ENCODE measurements around the gene SPTLC2.
"Not testable (repeated sequence)": the region's sequence is repeated elsewhere in the genome, so short reads cannot be mapped to it uniquely, and the experiment has no call there.

The SPTLC2 gene

DNA sequence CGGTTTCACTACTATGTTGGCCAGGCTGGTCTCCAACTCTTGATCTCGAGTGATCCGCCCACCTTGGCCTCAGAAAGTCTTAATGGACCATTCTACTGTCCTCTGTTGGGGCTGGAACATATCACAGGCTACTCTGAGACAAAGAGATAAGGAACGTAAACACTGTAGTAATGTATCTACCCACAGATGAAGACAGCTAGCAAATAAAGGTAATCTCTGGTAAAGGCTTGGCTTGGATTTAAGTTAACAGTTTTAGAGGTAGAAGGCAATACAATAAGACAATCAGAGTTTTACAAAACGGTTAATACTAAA lies 73.2 kb downstream of the SPTLC2 start:
- TF ChIP-seq, protein P1, sequence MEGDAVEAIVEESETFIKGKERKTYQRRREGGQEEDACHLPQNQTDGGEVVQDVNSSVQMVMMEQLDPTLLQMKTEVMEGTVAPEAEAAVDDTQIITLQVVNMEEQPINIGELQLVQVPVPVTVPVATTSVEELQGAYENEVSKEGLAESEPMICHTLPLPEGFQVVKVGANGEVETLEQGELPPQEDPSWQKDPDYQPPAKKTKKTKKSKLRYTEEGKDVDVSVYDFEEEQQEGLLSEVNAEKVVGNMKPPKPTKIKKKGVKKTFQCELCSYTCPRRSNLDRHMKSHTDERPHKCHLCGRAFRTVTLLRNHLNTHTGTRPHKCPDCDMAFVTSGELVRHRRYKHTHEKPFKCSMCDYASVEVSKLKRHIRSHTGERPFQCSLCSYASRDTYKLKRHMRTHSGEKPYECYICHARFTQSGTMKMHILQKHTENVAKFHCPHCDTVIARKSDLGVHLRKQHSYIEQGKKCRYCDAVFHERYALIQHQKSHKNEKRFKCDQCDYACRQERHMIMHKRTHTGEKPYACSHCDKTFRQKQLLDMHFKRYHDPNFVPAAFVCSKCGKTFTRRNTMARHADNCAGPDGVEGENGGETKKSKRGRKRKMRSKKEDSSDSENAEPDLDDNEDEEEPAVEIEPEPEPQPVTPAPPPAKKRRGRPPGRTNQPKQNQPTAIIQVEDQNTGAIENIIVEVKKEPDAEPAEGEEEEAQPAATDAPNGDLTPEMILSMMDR (IDR thresholded peaks at IDR 0.05; ENCODE audit: insufficient read depth, low read length, missing control alignments): no peak
- no peak for DNase-seq (ENCODE audit: low read depth, low spot score)
- POLR2A ChIA-PET: no interaction called here
- no peak overlapping the region for H3K4me3 ChIP-seq (ENCODE audit: low read depth, low read length)
- CTCF ChIA-PET: interaction anchor here (0.7 to 3.3 kb wide), 3 partner anchors 8 to 83 kb away, joined by 3 to 25 read pairs (median 3); no protein-coding TSS in a partner anchor

DNA sequence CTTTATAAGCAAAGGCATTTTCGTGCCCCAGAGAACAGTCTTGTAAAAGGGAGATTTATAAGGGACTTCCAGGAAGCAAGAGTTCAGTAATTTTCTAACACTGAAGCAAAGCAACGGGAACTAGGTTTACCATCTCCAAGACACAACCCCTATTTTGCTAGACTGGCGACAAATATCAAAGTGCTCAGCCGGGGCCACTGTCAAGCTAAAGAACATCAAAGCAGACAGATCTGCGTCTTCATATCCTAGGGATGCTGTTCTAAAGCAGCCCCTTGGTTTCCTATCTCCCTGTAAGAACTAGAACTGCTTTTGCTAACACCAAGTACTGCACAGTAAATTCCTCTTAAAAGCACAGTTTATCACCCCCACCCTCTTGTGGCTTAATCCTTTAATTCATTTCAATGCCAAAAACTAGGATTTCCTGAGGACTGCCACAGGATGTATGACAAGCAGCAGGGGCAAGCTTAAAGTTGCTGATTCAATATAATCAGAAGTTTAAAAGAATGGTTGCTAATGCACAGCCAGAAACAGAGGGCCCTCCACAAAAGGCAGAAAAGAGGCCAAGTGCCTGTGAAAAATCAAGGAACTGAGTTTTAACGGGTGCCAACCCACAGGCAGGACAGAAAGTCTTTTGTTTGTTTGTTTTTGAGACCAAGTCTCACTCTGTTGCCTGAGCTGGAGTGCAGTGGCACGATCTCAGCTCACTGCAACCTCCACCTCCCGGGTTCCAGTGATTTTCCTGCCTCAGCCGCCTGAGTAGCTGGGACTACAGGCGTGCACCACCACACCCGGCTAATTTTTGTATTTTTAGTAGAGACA lies 73.8 kb downstream of the SPTLC2 start:
- CTCF ChIA-PET: interaction anchor here (3.3 kb wide), 1 partner anchor 9 kb away, joined by 25 read pairs; no protein-coding TSS in a partner anchor
- TF ChIP-seq, protein P1 (IDR thresholded peaks at IDR 0.05; ENCODE audit: insufficient read depth, low read length, missing control alignments): no peak
- no peak for DNase-seq (ENCODE audit: low read depth, low spot score)
- no peak overlapping the region for H3K4me3 ChIP-seq (ENCODE audit: low read depth, low read length)
- POLR2A ChIA-PET: no interaction called here

DNA sequence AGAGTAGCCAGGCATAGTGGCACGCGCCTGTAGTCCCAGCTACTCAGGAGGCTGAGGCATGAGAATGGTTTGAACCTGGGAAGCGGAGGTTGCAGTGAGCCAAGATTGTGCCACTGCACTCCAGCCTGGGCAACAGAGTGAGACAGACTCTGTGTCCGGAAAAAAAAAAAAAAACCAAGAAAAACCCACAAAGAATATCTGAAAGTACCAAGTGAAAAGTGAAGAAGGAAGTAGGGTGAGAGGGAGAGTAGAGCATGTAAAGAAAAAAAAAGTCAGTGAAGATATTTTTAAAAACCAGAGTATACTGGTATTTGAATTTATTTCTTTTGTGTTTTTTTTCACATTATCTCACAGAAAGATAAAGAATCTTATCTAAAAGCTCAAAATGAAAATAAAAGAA lies 74.5 kb downstream of the SPTLC2 start:
- POLR2A ChIA-PET: no interaction called here
- CTCF ChIA-PET: interaction anchor here (0.6 to 3.3 kb wide), 3 partner anchors 10 to 83 kb away, joined by 3 to 25 read pairs (median 7); no protein-coding TSS in a partner anchor
- H3K4me3 ChIP-seq (ENCODE audit: low read depth, low read length): no peak overlapping the region
- TF ChIP-seq, protein P1 (IDR thresholded peaks at IDR 0.05; ENCODE audit: insufficient read depth, low read length, missing control alignments): no peak
- no peak for DNase-seq (ENCODE audit: low read depth, low spot score)

DNA sequence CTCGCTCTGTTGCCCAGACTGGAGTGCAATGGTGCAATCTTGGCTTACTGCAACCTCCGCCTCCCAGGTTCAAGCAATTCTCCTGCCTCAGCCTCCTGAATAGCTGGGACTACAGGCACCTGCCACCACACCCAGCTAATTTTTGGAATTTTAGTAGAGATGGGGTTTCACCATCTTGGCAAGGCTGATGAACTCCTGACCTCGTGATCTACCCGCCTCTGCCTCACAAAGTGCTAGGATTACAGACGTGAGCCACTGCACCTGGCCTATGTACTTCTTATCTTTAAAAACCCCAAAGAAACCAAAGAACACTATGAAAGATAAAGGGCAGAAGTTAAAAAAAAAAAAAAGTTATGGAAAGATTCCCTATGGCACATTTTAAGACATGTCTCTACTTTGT lies 79.5 kb downstream of the SPTLC2 start:
- H3K4me3 ChIP-seq (ENCODE audit: low read depth, low read length); DNase-seq (ENCODE audit: low read depth, low spot score); CTCF ChIA-PET: not testable (repeated sequence)
- POLR2A ChIA-PET: interaction anchor here (0.7 kb wide), 1 partner anchor 212 kb away, joined by 4 read pairs; no protein-coding TSS in a partner anchor

DNA sequence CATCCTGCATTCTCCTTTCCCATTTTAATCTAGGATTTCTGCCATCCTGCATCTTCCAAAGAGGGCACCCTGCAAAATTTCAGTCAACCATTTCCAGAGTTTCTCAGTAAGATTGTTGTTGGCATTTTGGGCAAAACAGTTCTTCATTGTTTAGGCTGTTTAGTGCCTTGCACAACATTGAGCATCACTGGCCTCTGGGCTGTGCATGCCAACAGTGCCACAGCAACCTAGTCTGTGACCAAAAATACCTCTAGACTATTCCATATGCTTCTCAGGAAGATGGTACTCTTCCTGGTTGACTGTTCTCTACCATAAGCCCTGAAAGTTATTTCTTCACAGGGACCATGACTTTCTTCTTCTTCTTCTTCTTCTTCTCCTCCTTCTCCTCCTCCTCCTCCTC lies 85.4 kb downstream of the SPTLC2 start:
- ChIA-PET CTCF (no interaction called here), POLR2A (no interaction called here)
- no peak for DNase-seq (ENCODE audit: low read depth, low spot score)
- no peak overlapping the region for H3K4me3 ChIP-seq (ENCODE audit: low read depth, low read length)
- TF ChIP-seq, protein P1 (IDR thresholded peaks at IDR 0.05; ENCODE audit: insufficient read depth, low read length, missing control alignments): no peak

DNA sequence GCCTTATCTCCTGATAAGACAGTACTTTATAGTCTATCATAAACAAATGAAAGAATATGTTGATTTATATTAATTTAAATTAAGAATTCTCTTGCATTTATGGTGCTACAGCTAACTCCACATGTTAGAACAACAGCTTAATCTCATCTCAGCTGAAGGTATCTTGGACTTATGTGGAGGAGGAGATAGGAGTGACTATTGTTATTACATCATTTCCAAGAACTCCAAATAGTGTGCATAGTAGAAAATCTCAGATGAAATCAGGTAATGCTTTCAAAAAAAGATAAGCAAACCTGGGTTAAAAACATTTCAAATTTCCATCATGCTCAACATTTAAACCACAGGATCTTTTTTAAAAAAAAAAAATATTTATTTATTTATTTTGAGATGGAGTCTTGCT lies 86.5 kb downstream of the SPTLC2 start:
- POLR2A ChIA-PET: interaction anchor here (0.6 kb wide), 1 partner anchor 24 kb away, joined by 3 read pairs; no protein-coding TSS in a partner anchor
- DNase-seq (ENCODE audit: low read depth, low spot score): no peak
- CTCF ChIA-PET: interaction anchor here (0.8 kb wide), 1 partner anchor 8 kb away, joined by 4 read pairs; no protein-coding TSS in a partner anchor
- TF ChIP-seq, protein P1 (IDR thresholded peaks at IDR 0.05; ENCODE audit: insufficient read depth, low read length, missing control alignments): no peak
- no peak overlapping the region for H3K4me3 ChIP-seq (ENCODE audit: low read depth, low read length)

Data from AG04449 (cell line).